ENCODE results near the gene PGAP2. TPM values are rescaled to one million over a fixed set of nuclear protein-coding genes. Genes with fewer than 3 reads are reported as not detected.
"Not testable (repeated sequence)": the region's sequence is repeated elsewhere in the genome, so short reads cannot be mapped to it uniquely, and the experiment has no call there.

Gene PGAP2
- total RNA-seq, 1 donor from 2014 or later: 7.7 TPM

DNA sequence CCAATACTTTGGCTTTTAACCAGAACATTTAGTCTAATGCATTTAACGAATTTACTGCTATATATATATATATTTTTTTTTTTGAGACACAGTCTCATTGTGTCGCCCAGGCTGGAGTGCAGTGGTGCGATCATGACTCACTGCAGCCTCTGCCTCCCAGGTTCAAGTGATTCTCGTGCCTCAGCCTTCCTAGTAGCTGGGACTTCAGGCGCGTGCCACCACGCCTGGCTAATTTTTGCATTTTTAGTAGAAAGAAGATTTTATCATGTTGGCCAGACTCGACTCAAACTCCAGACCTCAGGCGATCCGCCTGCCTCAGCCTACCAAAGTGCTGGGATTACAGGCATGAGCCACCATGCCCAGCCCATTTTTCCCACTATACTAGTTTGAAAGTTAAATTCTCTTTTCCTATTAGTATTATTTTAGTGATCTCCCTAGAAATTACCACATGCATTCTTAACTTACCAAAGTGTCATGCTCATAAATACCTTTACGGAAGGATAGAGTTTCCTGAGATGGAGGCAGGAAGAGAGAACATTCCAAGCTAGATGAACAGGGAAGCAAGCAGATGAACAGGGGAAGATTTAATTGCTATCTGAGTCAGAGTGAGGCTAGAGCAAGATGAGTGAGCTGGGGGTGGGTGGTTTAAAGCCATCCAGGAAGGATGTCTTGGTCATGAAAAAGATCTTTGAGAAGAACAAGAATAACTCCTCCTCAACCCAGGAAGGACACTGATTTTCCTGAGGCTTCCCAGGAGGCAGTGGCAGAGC, 4.4 kb upstream of the PGAP2 start:
- DNase-seq (ENCODE audit: low read depth in 2 of 2): no peak

DNA sequence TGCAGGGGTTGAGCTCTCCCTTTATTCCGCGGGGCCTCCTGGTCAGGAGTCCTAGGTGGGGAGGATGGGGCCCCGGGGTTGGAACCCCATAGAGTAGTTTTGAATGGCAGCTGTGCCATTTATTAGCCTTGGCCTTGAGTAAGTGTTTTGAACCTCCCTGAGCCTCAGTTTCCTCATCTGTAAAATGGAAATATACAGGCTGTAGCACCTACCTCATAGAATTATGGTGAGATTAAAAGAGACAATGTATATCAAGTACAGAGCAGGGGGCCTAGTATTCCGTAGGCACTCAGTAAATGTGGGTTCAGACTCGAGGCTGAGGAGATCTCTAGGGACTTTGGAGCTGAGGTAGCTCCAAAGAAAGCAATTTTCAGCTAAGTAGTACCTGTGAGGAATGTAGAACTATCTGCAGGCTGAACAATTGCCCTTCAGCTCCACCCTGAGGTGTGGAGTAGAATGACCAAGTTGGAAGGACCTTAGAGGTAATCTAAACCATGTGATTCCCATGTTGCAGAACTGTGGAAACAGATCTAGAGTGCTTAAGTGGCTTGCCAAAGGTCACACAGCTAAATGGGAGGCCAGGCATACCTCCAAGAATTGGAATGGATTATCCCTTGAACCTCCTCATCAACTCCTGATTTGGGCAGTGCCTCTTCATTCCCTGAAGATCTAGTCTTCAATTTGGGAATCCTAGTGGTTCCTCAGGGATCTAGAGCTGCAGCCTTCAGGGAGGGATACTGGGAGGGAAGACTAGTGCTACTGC, 682 bp downstream of the PGAP2 start:
- DNase-seq (ENCODE audit: low read depth in 2 of 2): peak; percentile 22 to 67

DNA sequence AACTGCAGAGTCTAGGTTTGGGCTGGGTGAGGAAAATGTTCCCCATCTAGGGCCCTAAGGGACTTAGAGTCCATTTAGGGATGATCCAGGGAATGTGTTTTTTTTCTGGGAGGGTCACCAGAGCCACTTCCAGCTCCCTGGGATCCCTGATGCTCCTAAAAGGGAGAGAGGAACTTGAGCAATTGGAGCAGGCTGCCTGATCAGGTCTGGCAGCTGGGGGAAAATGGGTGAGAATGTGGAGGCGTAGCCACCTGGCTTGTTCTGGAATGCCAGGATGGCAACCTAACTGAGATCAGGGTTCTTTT, 1.2 kb downstream of the PGAP2 start:
- DNase-seq (ENCODE audit: low read depth in 2 of 2): no peak

DNA sequence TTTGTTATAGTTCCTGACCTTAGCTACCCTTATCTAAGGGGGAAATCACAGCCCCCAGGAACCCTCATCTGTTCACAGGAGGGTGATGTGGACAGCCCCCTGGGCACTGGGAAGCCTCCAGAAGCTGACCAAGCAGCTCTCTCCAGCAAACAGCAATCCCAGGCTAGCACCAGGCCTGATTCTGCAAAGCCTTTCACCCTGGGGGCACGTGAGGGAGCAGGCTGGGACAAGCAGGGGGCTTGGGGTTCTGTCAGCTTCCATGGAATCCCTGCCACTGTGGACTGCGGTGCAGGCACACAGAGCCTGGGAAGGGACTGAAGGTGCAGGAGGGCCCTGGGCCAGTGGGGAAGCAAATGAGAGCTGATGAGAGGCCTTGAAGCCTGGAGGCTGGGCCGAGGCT, 2.1 kb downstream of the PGAP2 start:
- no peak for DNase-seq (ENCODE audit: low read depth in 2 of 2)

DNA sequence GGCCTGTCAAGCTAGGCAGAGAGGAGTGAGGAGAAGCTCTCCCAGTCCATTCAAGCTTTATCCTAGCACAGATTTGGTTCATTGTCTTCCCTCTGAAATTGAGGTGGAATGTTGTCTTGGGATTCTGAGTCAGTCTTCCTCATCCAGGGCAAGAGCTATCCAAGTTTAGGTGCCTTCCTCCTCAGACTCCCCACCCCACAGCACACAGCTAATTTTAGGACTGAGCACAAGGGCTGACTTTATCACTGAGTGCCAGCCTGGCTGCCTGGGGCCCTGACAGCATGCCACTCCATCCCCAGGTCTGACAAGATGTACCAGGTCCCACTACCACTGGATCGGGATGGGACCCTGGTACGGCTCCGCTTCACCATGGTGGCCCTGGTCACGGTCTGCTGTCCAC, 2.6 kb downstream of the PGAP2 start:
- DNase-seq (ENCODE audit: low read depth in 2 of 2): no peak

DNA sequence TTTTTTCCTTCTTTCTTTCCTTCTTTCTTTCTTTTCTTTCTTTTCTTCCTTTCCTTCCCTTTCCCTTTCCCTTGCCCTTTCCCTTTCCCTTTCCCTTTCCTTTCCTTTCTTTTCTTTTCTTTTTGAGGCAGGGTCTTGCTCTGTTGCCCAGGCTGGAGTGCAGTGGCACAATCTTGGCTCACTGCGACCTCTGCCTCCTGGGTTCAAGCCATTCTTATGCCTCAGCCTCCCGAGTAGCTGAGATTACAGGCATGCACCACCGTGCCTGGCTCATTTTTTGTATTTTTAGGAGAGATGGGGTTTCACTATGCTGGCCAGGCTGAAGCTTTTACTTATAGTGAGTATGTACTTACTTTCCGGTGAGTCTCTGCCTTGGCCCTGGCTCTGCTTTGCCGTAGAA, 6.5 kb downstream of the PGAP2 start:
- not testable (repeated sequence) for DNase-seq (ENCODE audit: low read depth in 2 of 2)

DNA sequence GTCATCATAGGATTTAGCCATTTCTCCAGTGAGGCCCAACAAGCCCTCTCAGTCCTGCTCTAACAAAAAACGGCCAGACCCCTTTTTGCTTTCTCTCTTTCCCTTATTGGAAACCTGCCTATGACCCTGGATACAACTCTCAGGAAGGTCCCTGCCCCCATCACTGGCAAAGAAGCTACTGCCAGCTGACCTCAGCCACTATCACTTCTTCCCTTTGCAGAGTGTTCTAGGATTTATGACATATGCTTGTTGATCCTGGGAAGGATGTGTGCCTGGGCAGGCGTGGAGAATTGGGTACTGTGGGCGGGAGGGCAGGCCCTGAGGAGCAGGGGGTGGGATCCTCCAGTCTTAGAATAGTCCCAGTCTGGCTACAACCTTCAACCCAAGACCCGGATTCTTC, 7.5 kb downstream of the PGAP2 start:
- DNase-seq (ENCODE audit: low read depth in 2 of 2): no peak

DNA sequence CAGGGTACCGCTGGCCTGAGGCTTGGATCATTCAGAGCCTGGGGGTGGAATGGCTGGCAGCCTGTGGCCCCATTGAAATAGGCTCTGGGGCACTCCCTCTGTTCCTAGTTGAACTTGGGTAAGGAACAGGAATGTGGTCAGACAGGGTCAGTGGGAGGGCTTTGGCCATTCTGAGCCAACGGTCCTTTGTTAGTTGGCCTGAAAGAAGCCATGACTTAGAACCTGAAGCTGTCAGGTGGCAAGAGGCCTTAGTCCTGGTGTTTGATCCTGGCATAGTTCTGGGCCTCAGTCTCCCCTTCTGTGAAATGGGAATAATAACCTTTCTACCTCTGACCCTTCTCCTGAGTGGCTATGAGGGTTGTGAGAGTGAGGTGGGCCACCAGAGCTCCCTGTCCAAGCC, 8.3 kb downstream of the PGAP2 start:
- DNase-seq (ENCODE audit: low read depth in 2 of 2): no peak

DNA sequence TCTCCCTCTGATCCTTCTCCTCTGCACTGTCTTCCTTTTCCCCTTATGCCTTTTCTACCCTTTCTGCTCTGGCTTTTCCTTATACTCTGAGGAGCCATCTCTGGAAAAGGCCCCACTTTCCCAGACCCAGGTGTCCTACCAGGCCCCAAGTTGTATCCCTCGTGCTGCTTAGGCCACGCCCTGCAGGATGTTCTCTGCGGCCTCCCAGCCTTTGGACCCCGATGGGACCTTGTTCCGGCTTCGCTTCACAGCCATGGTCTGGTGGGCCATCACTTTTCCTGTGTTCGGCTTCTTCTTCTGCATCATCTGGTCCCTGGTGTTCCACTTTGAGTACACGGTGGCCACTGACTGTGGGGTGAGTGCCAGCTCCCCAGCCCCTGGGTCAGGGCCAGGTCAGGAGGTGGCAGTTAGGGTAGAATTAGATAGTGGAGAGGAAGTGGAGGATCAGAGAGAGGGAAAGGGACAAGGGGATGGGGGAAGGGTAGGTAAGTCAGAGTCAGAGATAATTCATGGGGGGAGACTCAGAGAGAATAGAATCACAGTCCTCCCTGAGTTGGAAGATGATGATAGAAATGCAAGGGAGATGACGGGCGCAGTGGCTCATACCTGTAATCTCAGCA, 8.9 kb downstream of the PGAP2 start:
- no peak for DNase-seq (ENCODE audit: low read depth in 2 of 2)

DNA sequence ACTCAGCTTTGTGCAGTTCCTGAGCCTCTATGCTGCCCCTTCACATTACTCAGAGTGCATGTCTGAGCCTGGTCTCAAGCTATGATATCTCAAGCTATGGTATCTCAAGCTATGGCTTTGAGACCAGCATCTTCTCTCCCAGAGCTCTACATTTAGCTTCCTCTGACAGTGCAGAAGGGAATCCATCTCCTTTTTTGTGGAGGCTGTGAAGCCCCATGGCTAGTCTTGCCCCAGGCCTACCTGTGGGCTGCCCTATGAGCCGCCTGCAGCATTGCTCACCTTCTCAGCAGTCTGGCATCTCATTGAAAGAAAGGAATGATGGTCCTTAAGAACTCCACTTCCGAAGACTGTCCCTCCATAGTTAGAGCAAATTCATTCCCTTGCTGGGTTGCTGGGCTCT, 12.6 kb downstream of the PGAP2 start:
- no peak for DNase-seq (ENCODE audit: low read depth in 2 of 2)

DNA sequence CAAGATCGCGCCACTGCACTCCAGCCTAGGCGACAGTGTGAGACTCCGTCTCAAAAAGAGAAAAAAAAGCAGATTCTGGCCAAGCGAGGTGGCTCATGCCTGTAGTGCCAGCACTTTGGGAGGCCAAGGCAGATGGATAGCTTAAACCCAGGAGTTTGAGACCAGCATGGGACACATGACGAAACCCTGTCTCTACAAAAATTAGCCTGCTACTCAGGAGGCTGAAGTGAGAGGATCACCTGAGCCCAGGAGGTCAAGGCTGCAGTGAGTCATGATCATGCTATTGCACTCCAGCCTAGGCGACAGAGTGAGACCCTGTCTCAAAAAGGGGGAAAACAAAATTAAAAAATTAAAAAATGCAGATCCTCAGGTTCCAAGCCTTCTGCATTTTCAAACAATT, 14.0 kb downstream of the PGAP2 start:
- no peak for DNase-seq (ENCODE audit: low read depth in 2 of 2)

DNA sequence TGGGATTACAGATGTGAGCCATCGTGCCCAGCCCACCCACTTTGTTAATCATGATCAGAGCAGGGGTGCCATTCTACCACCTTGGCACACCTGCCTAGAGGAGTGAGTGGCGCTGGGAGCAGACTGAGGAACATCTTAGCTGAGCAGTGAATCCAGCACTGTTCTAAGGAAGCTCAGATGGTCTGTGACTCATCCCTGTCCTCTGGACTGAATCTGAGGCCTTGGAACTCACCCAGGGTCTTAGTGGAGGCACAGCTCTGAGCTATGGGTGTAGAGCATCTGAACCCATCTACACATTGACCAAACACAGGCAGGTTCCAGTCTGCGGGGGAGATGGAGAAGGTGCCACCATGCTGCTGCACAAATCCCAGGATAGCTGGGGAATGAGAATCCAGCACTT, 14.9 kb downstream of the PGAP2 start:
- DNase-seq (ENCODE audit: low read depth in 2 of 2): no peak

DNA sequence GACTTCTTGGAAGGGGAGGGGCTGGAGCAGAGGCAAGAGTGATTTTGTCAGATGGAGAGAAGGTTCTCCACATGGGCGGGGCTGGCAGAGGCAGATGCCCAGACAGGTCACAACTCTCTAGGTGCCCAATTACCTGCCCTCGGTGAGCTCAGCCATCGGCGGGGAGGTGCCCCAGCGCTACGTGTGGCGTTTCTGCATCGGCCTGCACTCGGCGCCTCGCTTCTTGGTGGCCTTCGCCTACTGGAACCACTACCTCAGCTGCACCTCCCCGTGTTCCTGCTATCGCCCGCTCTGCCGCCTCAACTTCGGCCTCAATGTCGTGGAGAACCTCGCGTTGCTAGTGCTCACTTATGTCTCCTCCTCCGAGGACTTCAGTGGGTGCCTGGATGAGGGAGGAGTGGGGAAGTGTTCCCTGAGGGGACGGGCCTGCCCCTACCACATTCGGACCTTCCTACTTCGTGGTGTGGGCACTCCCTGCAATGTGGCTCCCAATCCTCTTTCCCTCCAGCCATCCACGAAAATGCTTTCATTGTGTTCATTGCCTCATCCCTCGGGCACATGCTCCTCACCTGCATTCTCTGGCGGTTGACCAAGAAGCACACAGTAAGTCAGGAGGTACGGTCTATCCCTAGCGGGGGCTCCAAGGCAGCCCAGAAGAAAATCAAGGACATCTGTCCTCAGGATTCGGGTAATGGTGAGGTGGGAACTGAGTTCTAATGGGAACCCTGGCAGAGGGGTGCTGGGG, 15.6 kb downstream of the PGAP2 start:
- DNase-seq (ENCODE audit: low read depth in 2 of 2): no peak

DNA sequence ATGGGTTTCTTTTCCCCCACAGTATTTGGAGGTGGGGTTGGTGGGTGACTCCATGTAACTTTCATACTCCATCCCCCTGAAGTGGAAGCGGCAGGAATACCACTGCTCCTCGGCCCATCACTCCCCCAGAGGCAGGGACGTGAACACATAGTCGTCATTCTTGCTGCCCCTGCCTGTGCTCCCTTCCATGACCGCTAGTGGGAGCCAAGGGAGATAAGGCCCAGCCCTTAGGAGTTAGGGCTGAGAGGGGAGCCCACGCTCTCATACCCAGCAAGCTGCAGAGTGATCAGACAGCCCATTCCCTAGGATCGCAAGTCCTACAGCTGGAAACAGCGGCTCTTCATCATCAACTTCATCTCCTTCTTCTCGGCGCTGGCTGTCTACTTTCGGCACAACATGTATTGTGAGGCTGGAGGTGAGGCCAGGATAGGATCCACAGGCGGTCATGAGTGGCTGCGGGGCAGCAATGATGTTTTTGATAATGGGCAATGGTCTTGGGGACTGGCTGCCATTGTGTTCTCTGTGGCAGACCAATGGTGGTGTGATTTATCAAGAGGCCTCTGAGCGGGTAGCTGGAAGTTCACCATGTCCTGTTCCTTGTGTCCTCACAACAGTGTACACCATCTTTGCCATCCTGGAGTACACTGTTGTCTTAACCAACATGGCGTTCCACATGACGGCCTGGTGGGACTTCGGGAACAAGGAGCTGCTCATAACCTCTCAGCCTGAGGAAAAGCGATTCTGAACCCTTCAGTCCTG, 16.5 kb downstream of the PGAP2 start:
- DNase-seq (ENCODE audit: low read depth in 2 of 2): peak in 1 of 2 donors; percentile 61

DNA sequence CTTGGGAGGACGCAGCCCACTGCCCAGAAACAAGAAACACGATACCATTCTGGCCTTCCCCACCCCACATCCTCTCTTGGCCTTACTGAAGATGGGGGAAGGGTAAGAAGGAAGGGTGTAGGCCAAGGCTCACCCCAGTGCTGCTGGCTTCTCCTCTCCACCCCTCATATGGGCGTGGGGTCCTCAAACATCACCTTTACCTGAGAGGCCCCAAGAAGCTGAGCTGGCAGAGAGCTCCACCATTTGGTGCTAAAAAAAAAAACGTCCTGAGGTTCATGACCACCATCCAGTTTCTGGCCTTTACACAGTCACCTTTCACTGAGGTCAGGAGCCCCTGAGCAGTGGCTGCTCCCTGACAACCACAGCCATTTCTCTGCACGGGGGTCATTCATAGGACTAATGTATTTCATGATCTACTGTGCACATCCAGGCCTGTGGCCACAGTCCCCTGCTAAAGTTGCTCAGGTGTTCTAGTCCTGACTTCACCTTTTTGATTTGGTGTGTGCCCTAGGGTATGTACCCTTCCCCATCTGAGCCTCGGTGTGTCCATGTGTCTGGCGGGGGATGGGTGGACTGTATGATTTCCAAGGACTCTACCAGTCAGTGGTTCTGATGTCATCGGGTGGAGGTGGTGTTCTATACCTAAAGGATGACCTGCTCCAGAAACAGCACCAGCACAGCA, 17.3 kb downstream of the PGAP2 start:
- no peak for DNase-seq (ENCODE audit: low read depth in 2 of 2)

DNA sequence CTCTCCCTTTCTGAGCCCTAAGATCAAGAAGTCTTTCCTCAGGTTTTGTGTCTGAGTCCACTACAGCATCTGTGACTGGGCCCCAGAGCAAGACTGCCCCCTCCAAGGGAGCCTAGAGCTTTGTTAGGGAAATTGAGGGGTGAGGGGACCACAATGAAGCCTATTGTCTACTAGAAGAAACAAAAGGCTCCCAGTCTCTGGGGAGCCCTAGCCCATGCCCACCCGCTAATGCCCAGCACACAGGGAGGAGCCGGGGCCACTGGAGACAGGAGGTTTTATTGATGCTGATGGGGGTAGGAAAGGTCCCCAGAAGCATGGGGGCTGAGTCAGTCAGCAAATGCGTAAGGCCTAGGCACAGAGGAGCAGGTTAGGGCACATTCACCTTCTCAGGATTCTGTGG, 18.4 kb downstream of the PGAP2 start:
- no peak for DNase-seq (ENCODE audit: low read depth in 2 of 2)

DNA sequence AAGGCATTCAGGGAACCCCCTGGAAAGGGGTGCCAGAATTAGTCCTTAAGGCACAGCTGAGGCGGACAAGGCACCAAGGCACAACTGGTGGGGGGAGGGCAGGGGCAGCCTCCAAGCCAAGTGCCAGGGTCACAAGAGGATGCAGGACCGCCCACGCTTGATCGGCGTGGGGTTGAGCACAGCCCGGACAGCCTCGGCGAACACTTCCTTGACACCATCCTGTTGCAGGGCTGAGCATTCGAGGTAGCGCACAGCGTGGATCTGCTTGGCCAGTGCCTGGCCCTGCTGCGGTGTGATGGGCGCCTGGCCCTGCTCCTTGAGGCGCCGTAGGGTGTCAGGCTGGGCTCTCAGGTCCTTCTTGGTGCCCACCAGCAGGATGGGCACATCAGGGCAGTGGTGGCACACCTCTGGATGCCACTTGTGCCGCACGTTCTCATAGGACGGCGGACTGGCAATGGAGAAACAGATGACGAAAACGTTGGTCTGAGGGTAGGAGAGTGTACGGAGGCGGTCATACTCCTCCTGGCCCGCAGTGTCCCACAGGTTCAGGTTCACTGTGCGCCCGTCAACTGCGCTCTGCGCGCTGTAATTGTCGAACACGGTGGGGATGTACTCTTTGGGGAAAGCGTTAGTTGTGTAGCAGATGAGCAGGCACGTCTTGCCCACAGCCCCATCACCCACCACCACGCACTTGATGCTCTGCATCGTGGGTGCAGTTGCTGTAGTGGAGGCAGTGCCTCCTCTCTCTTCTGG, 19.2 kb downstream of the PGAP2 start:
- DNase-seq (ENCODE audit: low read depth in 2 of 2): no peak

DNA sequence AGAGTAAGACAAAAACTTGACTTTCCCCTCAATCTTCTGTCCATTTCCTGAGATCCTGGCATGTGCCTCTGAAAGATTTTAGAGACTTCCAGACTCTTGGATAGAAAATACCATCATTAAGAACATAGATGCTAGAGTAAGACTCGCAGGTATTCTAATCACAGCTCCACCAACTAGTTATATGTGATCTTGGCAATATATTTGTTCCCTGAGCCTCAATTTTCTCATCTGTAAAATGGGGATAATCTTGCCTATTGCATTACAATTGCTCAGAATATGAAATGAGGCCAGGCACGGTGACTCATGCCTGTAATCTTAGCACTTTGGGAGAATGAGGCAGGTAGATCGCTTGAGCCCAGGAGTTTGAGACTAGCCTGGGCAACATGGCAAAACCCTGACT, 21.7 kb downstream of the PGAP2 start:
- DNase-seq (ENCODE audit: low read depth in 2 of 2): no peak

DNA sequence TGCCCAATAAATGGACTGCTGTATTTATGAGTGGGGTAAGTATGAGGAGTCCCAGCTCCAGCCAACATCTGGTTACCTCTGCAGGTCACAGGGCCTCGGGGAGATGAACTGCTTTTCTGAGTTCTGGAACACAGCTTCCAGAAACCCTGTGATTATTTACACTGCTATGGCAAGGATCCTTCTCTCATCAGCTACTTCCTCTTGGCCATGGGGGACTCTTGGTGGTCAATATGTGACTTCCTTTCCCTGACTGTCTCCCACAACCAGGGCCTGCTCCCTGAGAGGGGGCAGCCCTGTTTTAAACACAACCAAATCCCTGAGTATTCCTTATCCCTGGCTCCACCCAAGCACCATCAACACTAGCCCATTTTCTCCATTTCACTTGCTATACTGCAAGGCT, 22.4 kb downstream of the PGAP2 start:
- no peak for DNase-seq (ENCODE audit: low read depth in 2 of 2)
